Cardiac ventricle fibroblast (primary cell): ENCODE measurements around the gene PGAP3. TPM values are rescaled to one million over a fixed set of nuclear protein-coding genes. Genes with fewer than 3 reads are reported as not detected.

ENCODE experiments used
- total RNA-seq: library from RNA; depleted of rRNA; stranded (reverse); fragments of >200 nt; gene quantifications from 2 replicates; pipeline ENCODE4 v1.2.3, GENCODE V29; 2015

The PGAP3 gene
- total RNA-seq: 10.5 and 16.8 TPM in 2 replicates

GRCh38 chr17:39687546-39688474 lies at the start of gene PGAP3:
Gene PGAP3, minus strand, starts transcription at chr17:39688057. Its CDS starts 43 bp downstream, at chr17:39688014.

GRCh38 chr17:39730095-39730921 lies 42.5 kb upstream of the PGAP3 start, which contains the start of gene MIEN1:
Gene MIEN1, minus strand, starts transcription at chr17:39730532. Its CDS starts 37 bp downstream, at chr17:39730495.

GRCh38 chr17:39699818-39700147 lies 11.9 kb upstream of the PGAP3 start, which contains the start of gene ERBB2:
Gene ERBB2, plus strand, starts transcription at chr17:39700064. Its CDS starts 175 bp downstream, at chr17:39700239.

GRCh38 chr17:39667945-39668924 lies 19.6 kb downstream of the PGAP3 start, which contains the start of gene PNMT:
Gene PNMT, plus strand, starts transcription at chr17:39668453. Its CDS starts 23 bp downstream, at chr17:39668476.

DNA sequence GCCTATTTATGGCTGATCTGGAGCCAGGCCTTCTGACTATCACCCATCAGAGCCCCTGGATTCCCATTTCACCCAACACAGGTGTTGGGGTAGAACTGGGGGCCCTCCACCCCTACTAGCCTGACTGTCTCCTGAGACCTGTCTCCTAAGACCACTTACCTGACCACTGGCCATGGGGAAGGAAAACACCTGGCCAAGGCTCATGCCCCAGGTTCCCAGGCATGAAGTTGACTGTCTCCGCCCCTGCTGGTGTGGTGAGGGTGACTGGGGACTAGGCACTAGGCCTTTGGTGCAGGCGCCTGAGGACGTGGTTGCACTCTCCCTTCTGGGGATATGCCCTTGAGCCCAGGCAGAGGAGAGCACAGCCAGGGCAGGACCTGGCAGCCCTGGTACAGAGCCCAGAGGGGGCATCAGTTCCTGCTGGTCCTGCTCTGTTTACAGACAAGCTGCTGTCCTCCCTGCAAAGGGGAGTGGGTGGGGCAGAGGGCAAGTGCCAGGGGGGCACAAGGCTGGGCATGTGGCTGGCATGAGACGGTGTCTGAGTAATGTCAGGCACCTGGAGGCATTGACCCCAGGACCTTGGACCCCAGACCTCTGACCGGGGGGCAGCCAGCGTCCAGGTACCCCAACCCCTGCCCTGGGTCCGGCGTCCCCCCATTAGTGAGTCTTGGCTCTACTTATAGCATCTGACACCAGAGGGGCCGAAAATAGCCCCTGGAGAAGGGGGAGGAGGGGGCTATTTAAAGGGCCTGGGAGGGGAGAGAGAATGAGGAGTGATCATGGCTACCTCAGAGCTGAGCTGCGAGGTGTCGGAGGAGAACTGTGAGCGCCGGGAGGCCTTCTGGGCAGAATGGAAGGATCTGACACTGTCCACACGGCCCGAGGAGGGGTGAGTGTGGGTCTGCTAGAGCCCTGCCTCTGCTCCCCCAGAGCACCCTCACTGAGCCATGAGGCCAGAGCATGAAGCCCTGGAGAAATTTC lies 23.0 kb downstream of the PGAP3 start, which contains the start of gene TCAP:
TCAP (plus strand) TSS at position 769 of the 981 bp plus-strand sequence; CDS start at position 780, 11 bp downstream.

GRCh38 chr17:39636927-39637736 lies 50.7 kb downstream of the PGAP3 start, which contains the start of gene STARD3:
Gene STARD3, plus strand, starts transcription at chr17:39637144. Its CDS starts 16,388 bp downstream, at chr17:39653532.

GRCh38 chr17:39626171-39627046 lies 61.4 kb downstream of the PGAP3 start, which contains the start of gene PPP1R1B:
Gene PPP1R1B, plus strand, starts transcription at chr17:39626952. Its CDS starts 441 bp downstream, at chr17:39627393.

Other genes with a start within 250 kb of the PGAP3 start
- 18.4 and 20.7 TPM in 2 replicates for gene MED1, start 236.8 kb downstream of the PGAP3 start, total RNA-seq
- gene CDK12, start 226.6 kb downstream of the PGAP3 start, total RNA-seq: 27.7 and 27.8 TPM in 2 replicates
- not detected in 2 replicates for gene NEUROD2, start 80.1 kb downstream of the PGAP3 start, total RNA-seq
- 89.5 and 113 TPM in 2 replicates for gene PPP1R1B, start 61.1 kb downstream of the PGAP3 start, total RNA-seq
- 23.1 and 31.5 TPM in 2 replicates for gene STARD3, start 50.9 kb downstream of the PGAP3 start, total RNA-seq
- 0.25 TPM in 1 of 2 replicates, not detected in the other for gene TCAP, start 22.7 kb downstream of the PGAP3 start, total RNA-seq
- not detected in 2 replicates for gene PNMT, start 19.6 kb downstream of the PGAP3 start, total RNA-seq
- 29.9 and 35.7 TPM in 2 replicates for gene ERBB2, start 12.0 kb upstream of the PGAP3 start, total RNA-seq
- gene MIEN1, start 42.5 kb upstream of the PGAP3 start, total RNA-seq: 38.7 and 50.6 TPM in 2 replicates
- 0.29 and 0.44 TPM in 2 replicates for gene GRB7, start 49.9 kb upstream of the PGAP3 start, total RNA-seq
- not detected in 2 replicates for gene IKZF3, start 176.3 kb upstream of the PGAP3 start, total RNA-seq
- not detected in 2 replicates for gene ZPBP2, start 180.1 kb upstream of the PGAP3 start, total RNA-seq
- gene GSDMB, start 230.6 kb upstream of the PGAP3 start, total RNA-seq: 3.5 and 4.7 TPM in 2 replicates
- 43.6 and 46.1 TPM in 2 replicates for gene ORMDL3, start 239.5 kb upstream of the PGAP3 start, total RNA-seq
- not detected in 2 replicates for gene LRRC3C, start 239.7 kb upstream of the PGAP3 start, total RNA-seq